ENCODE results near the gene ANKS1A.
"Not testable (repeated sequence)": the region's sequence is repeated elsewhere in the genome, so short reads cannot be mapped to it uniquely, and the experiment has no call there.

The ANKS1A gene

DNA sequence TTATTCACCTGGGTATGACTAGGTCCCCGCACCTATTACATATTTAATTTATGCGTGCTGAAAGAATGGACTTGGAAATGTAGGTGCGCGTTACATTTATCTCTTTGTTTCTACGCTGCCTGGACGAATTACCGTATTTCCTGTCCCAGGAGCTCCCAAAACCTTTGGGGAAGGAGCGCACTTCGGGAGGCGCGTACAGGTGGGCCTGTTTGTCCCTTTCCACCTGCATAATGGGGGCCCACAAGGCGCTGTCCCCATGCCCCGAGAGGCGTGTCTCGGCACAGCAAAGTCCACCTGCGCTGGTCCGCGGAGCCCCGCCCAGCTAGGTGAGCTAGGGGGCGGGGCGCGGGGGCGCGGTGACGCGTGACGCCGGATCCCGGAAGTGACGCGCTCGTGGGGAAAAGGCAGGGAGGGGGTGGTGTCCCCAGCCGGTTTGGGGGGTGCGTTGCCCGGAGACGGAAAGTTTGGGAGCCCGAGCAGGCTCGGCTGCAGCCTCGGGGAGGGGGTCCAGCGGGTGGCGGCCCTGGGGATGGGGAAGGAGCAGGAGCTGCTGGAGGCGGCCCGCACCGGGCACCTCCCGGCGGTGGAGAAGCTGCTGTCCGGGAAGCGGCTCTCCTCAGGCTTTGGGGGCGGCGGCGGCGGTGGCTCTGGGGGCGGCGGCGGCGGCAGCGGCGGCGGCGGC, at the start of gene ANKS1A:
Gene ANKS1A, plus strand, starts transcription at position 382 of the 682 bp plus-strand sequence. Its CDS starts 148 bp downstream, at position 530.
- DNase-seq: peak; percentile 94

GRCh38 chr6:34839666-34840352, 49.2 kb upstream of the ANKS1A start:
- no peak for DNase-seq

DNA sequence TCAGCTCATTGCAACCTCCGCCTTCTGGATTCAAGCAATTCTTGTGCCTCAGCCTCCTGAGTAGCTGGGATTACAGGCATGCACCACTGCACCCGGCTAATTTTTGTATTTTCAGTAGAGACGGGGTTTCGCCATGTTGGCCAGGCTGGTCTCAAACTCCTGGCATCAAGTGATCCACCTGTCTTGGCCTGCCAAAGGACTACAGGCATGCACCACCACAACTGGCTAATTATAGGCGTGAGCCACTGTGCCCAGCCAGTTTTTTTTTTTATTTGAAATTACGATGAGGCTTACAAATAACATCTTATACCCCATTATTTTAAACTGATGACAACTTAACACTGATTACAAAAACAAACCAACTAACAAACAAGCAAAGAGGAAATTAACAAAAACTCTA, 40.0 kb upstream of the ANKS1A start:
- DNase-seq: not testable (repeated sequence)

DNA sequence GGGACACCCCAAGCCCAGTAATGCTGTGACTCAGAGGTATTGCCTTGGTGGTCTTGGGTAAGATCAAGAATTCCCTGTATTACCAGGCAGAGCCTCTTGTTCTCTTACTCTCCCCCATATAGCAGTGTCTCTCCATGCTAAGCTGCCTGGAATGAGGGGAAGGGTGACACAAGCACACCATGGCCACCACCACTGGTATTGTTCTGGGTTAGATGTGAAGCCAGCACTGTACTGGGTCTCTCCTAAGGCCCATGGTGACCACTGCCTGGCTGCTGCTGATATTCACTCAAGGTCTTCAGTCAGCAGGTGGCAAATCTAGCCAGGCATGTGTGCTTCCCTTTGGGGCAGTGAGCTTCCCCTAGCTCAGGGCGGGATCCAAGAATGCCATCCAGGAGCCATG, 37.7 kb upstream of the ANKS1A start:
- DNase-seq: no peak

DNA sequence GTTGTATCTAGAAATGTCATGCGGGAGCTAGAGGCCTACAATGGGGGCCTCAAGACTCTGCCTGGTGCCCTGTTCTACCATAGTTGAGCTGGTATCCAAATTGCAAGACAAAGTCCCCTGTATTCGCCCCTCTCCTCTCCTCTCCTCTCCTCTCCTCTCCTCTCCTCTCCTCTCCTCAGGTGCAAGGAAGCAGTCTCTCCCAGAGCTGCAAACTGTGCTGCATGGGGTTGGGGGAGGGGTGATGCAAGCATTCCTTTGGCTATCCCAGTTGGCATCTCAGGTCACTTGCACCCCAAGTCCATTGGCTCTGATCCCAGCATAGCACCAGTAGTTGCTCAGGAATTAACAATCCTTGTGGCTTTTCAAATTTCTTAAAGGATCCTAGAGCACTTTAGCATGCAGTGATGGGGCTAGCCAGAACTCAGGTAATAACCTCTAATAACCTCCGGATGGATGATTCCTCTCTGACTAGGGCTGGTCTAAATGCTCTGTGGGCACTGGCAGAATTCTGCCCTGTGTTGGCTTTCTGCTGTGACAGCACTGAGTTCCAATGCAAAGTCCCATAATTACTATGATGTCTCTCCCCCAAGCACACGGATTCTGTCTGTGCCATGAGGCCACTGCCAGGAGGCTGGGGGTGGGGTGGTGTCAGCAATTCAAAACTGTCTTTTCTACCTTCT, 36.5 kb upstream of the ANKS1A start:
- DNase-seq: no peak

DNA sequence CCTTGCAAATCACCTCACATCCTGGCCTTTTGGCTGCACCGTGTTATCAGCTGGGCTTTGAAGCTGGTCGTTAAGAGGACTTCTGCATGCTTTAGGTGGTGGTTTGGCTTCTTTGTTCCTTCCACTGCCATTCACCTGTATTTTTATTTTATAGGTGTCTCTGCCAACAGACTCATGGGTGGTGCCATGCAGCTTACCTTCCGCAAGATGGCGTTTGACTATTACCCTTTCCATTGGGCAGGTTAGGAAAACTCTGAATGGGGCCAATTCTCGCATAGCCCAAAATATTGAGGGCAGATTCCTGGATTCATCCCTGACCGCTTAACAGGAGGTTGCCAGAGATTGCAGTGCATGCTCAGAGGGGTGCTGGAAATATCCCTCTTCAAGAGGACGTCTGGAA, 33.6 kb upstream of the ANKS1A start:
- DNase-seq: no peak

GRCh38 chr6:34858681-34859080, 30.4 kb upstream of the ANKS1A start:
- no peak for DNase-seq

DNA sequence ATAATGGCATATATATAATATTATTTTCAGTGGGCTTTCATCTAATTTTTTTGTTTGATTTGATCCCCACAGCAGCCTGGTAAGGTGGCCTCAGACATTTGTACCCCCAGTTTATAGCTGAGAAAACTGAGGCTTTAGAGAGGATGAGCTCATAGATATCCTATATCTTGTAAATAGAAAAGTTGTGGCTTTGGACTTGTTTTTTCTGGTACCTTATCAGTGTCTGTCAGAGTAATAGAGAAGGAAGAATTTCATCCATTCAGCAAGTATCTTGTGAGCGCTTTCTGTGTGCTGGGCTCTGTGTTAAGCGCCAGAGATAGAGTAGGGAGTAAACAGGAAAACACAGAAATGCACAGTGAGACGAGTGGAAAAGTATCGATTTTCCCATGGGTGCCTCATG, 29.1 kb upstream of the ANKS1A start:
- no peak for DNase-seq

DNA sequence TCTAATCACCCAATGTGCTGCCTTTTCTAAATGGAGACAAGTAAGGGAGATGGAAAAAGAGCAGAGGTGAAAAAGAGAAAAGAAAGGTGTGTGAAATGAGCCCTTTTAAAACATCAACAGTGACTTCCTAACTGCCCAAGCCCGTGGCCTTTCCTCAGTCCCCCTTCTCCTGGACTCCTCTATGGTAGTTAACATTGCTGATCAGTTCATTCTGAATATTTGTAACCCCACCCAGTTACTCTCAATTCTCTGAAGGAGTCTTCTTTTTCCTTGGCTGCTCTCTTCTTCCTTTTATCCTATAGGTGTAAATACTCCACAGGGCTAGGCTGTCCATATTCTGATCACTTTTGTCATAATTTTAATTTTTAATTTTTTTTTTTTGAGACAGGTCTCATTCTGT, 28.3 kb upstream of the ANKS1A start:
- no peak for DNase-seq

GRCh38 chr6:34864007-34864406, 25.0 kb upstream of the ANKS1A start:
- DNase-seq: no peak

DNA sequence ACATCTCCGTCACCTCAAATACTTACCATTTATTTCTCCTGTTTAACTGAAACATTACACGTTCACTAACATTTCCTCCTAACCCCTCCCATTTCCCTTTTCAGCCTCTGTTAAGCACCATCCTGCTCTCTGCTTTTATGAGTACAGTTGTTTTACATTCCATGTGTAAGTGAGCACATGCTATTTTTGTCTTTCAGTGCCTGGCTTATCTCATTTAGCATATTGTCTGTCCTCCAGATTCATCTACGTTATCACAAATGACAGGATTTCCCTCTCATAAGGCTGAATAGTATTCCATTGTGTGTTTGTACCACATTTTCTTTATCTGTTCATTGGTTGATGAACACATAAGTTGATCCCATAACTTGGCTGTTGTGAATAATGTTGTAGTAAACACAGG, 23.9 kb upstream of the ANKS1A start:
- no peak for DNase-seq

DNA sequence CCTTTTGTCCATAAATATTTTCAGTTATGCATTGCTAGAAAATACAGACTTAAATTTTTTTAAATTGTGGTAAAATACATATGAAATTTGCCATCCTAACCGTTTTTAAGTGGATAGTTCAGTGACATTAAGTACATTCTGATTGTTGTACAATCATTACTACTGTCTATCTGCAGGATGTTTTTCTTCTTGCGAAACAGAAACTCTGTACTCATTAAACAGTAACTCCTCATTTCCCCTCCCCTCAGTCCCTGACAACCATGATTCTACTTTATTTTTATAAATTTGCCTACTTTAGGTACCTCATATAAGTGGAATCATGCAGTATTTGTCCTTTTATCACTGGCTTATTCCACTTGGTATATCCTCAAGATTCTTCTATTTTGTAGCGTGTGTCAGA, 22.5 kb upstream of the ANKS1A start:
- DNase-seq: no peak

GRCh38 chr6:34867484-34867883, 21.6 kb upstream of the ANKS1A start:
- no peak for DNase-seq

- no peak for DNase-seq
Measured at GRCh38 chr6:34871853-34872252, 17.2 kb upstream of the ANKS1A start.

GRCh38 chr6:34872332-34872731, 16.7 kb upstream of the ANKS1A start:
- no peak for DNase-seq

- DNase-seq: no peak
Measured at GRCh38 chr6:34875292-34876213, 13.5 kb upstream of the ANKS1A start.

GRCh38 chr6:34876472-34876871, 12.6 kb upstream of the ANKS1A start:
- DNase-seq: no peak

DNA sequence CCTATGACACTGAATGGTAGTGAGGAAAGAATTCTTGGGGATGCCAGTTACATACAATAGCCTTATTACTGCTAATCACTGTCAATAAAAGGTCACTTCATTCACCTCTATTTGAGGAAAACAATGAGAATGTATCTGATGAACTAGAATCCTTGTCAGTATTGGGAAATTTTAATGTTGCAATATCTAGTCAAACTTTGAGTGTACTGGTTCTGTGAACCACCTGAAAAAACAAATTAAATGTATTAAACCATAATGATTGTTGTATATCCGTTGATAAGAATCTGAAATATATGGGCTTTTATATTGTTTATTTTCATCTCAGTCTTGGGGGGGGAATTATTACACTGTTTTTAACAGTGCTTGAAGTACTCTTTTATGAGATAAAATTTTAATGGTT, 11.8 kb upstream of the ANKS1A start:
- no peak for DNase-seq

DNA sequence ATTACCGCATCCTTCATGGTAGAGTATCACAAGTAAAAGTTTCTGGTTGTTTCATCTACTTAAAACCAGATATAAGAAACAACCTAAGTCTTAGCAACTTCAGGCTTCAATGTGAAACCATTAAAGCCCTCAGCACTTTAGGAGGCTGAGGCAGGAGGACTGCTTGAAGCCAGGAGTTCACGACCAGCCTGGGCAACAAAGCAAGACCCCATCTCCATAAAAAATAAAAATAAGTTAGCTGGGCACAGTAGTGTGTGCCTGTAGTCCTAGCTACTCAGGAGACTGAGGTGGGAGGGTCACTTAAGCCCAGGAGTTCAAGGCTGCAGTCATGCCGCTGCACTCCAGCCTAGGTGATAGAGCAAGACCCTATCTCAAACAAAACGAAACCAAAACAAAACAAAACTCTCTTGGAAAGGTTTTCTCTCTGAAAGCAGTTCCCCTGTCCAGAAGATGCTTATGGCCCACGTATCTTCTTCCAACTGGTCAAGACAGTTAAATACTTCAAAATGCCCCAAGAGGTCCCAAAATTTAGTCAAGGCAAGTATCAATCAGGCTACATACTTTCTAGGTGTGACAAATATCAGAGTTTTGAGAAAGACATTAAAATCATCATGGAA, 11.1 kb upstream of the ANKS1A start:
- no peak for DNase-seq

- DNase-seq: not testable (repeated sequence)
Measured at GRCh38 chr6:34884073-34884472, 5.0 kb upstream of the ANKS1A start.

GRCh38 chr6:34884996-34885395, 4.1 kb upstream of the ANKS1A start:
- no peak for DNase-seq

DNA sequence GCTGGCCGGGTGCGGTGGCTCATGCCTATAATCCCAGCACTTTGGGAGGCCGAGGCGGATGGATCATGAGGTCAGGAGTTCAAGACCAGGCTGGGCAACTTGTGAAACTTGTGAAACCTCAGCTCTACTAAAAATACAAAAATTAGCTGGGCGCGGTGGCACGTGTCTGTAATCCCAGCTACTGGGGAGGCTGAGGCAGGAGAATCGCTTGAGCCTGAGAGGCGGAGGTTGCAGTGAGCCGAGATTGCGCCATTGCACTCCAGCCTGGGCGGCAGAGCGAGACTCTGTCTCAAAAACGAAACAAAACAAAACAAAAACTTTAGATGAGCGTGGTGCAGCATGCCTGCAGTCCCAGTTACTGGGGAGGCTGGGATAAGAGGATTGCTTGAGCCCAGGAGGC, 3.2 kb upstream of the ANKS1A start:
- DNase-seq: not testable (repeated sequence)
